ENCODE data around the gene CNGA4.

CNGA4 gene, protein sequence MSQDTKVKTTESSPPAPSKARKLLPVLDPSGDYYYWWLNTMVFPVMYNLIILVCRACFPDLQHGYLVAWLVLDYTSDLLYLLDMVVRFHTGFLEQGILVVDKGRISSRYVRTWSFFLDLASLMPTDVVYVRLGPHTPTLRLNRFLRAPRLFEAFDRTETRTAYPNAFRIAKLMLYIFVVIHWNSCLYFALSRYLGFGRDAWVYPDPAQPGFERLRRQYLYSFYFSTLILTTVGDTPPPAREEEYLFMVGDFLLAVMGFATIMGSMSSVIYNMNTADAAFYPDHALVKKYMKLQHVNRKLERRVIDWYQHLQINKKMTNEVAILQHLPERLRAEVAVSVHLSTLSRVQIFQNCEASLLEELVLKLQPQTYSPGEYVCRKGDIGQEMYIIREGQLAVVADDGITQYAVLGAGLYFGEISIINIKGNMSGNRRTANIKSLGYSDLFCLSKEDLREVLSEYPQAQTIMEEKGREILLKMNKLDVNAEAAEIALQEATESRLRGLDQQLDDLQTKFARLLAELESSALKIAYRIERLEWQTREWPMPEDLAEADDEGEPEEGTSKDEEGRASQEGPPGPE

DNA sequence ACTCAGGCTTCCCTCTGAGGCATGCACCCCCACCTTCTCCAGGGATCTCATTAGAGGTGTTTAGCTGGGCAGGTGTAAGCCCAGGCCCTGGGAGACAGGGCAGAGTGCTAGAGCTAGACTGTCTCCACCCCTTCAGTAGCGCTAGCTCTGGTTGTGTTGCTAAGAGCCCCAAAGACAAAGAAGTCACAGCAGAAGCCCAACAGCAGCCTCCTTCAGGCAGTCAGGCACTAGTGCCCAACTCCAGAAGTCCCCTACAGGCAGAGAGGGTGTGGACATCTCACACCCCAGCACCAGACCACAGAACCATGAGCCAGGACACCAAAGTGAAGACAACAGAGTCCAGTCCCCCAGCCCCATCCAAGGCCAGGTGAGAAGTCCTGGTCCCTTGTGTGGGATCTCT lies at the start of gene CNGA4:
Gene CNGA4, plus strand, starts transcription at position 188 of the 400 bp plus-strand sequence. Its CDS starts 118 bp downstream, at position 306.
- DNase-seq: no peak
- H3K36me3 Mint-ChIP-seq (ENCODE audit: low read depth): no peaks in the 10 kb centered on the region
- no peak within 1 kb of the TSS for H3K4me3 Mint-ChIP-seq
- no peaks in the 10 kb centered on the region for H3K9me3 Mint-ChIP-seq
- peaks cover 8% of the 10 kb centered on the region for H3K27me3 Mint-ChIP-seq (ENCODE audit: low read depth, poor library complexity)
- TF ChIP-seq, protein P1, sequence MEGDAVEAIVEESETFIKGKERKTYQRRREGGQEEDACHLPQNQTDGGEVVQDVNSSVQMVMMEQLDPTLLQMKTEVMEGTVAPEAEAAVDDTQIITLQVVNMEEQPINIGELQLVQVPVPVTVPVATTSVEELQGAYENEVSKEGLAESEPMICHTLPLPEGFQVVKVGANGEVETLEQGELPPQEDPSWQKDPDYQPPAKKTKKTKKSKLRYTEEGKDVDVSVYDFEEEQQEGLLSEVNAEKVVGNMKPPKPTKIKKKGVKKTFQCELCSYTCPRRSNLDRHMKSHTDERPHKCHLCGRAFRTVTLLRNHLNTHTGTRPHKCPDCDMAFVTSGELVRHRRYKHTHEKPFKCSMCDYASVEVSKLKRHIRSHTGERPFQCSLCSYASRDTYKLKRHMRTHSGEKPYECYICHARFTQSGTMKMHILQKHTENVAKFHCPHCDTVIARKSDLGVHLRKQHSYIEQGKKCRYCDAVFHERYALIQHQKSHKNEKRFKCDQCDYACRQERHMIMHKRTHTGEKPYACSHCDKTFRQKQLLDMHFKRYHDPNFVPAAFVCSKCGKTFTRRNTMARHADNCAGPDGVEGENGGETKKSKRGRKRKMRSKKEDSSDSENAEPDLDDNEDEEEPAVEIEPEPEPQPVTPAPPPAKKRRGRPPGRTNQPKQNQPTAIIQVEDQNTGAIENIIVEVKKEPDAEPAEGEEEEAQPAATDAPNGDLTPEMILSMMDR (IDR thresholded peaks at IDR 0.05): no peak
- H3K27ac Mint-ChIP-seq: no peak within 1 kb of the TSS
- peaks cover 18% of the 10 kb centered on the region for H3K4me1 Mint-ChIP-seq

GRCh38 chr11:6191742-6192141 lies 47.1 kb upstream of the CNGA4 start:
- H3K36me3 Mint-ChIP-seq (ENCODE audit: low read depth): no peaks in the 10 kb centered on the region
- peaks cover 10% of the 10 kb centered on the region for H3K27me3 Mint-ChIP-seq (ENCODE audit: low read depth, poor library complexity)
- no peak overlapping the region for H3K27ac Mint-ChIP-seq
- TF ChIP-seq, protein P1 (IDR thresholded peaks at IDR 0.05): no peak
- no peak overlapping the region for H3K4me3 Mint-ChIP-seq
- no peaks in the 10 kb centered on the region for H3K4me1 Mint-ChIP-seq
- no peak for DNase-seq
- no peaks in the 10 kb centered on the region for H3K9me3 Mint-ChIP-seq

- no peaks in the 10 kb centered on the region for H3K4me1 Mint-ChIP-seq
- H3K27me3 Mint-ChIP-seq (ENCODE audit: low read depth, poor library complexity): peaks cover 10% of the 10 kb centered on the region
- TF ChIP-seq, protein P1 (IDR thresholded peaks at IDR 0.05): no peak
- no peak for DNase-seq
- no peaks in the 10 kb centered on the region for H3K36me3 Mint-ChIP-seq (ENCODE audit: low read depth)
- H3K27ac Mint-ChIP-seq: no peak overlapping the region
- no peaks in the 10 kb centered on the region for H3K9me3 Mint-ChIP-seq
- H3K4me3 Mint-ChIP-seq: no peak overlapping the region
These were observed 44.8 kb upstream of the CNGA4 start for GRCh38 chr11:6194065-6194581.

GRCh38 chr11:6196396-6196795 lies 42.5 kb upstream of the CNGA4 start:
- DNase-seq: no peak
- Mint-ChIP-seq H3K9me3 (no peaks in the 10 kb centered on the region), H3K4me1 (no peaks in the 10 kb centered on the region), H3K27me3 (ENCODE audit: low read depth, poor library complexity) (peaks cover 9% of the 10 kb centered on the region), H3K4me3 (no peak overlapping the region), H3K27ac (no peak overlapping the region), H3K36me3 (ENCODE audit: low read depth) (no peaks in the 10 kb centered on the region)
- TF ChIP-seq, protein P1 (IDR thresholded peaks at IDR 0.05): no peak

- H3K36me3 Mint-ChIP-seq (ENCODE audit: low read depth): no peaks in the 10 kb centered on the region
- no peaks in the 10 kb centered on the region for H3K9me3 Mint-ChIP-seq
- no peak overlapping the region for H3K4me3 Mint-ChIP-seq
- TF ChIP-seq, protein P1 (IDR thresholded peaks at IDR 0.05): no peak
- H3K4me1 Mint-ChIP-seq: no peaks in the 10 kb centered on the region
- peaks cover 6% of the 10 kb centered on the region for H3K27me3 Mint-ChIP-seq (ENCODE audit: low read depth, poor library complexity)
- no peak overlapping the region for H3K27ac Mint-ChIP-seq
- DNase-seq: no peak
These were observed 41.3 kb upstream of the CNGA4 start for GRCh38 chr11:6197466-6198200.

All from nephron progenitor cell (in vitro differentiated cells).